Measurements from ENCODE around the gene NOL8. TPM values are rescaled to one million over a fixed set of nuclear protein-coding genes. Genes with fewer than 3 reads are reported as not detected.

NOL8 gene
- total RNA-seq, 4 donors from 2014 or later, result 20.7 to 52.3 (median 37.2) TPM

DNA sequence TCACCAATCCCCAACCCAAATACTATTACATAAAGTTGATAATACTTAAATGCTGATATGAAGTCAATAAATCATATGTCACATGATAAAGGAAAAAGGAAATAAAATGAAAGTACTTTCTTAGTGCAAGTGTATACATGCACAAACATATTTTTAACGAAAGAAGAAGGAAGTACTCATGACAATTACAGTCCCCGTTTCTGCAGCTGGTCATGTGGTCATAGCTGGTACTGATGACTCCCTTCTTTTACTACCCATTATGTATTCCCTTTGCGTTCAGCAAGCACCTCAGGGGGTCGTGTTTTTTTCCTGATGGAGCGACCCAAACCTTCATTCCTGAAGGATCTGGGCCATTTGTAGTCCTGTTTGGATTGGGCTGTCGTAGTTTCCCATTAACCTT, 27.9 kb upstream of the NOL8 start:
- Histone ChIP-seq H3K4me3 (no peak overlapping the region), H3K36me3 (no peaks in the 10 kb centered on the region), H3K27ac (no peak overlapping the region), H3K9me3 (peaks cover 0 to 14% (median 7%) of the 10 kb centered on the region in 3 donors), H3K27me3 (no peaks in the 10 kb centered on the region), H3K4me1 (peaks cover 0 to 18% (median 0%) of the 10 kb centered on the region in 3 donors)
- 64% methylated on average over 6 of the region's 6 CpGs for whole genome bisulfite sequencing, 2 donors
- DNase-seq, result no peak
- intact Hi-C loops (cut with DNase I), result no loop called here
- TF ChIP-seq, protein P1, sequence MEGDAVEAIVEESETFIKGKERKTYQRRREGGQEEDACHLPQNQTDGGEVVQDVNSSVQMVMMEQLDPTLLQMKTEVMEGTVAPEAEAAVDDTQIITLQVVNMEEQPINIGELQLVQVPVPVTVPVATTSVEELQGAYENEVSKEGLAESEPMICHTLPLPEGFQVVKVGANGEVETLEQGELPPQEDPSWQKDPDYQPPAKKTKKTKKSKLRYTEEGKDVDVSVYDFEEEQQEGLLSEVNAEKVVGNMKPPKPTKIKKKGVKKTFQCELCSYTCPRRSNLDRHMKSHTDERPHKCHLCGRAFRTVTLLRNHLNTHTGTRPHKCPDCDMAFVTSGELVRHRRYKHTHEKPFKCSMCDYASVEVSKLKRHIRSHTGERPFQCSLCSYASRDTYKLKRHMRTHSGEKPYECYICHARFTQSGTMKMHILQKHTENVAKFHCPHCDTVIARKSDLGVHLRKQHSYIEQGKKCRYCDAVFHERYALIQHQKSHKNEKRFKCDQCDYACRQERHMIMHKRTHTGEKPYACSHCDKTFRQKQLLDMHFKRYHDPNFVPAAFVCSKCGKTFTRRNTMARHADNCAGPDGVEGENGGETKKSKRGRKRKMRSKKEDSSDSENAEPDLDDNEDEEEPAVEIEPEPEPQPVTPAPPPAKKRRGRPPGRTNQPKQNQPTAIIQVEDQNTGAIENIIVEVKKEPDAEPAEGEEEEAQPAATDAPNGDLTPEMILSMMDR (IDR thresholded peaks at IDR 0.05), result no peak
- TF ChIP-seq POLR2A (IDR thresholded peaks at IDR 0.05), result no peak

DNA sequence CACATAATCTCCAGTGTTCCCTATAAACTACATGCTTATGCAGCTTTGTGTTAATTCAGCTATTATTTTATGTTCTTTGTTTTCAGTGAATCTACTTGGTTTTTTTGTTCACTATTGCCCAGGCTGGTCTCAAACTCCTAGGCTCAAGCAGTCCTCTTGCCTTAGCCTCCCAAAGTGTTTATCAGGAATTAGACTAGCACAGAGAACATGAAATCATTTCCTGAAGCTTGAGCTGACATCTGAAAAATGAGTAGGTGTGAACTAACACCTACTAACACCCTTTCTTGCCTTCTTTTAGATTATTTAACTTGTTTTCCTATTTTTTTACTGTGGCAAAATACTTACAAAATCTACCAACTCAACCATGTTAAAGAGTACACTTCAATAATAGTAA, 25.6 kb upstream of the NOL8 start:
- H3K27ac ChIP-seq, result peak overlapping the region in 3 of 4 donors; percentile 19 to 63 (median 62)
- H3K9me3 ChIP-seq, result peaks cover 0 to 8% (median 0%) of the 10 kb centered on the region in 3 donors
- peaks cover 0 to 18% (median 0%) of the 10 kb centered on the region in 3 donors for H3K4me1 ChIP-seq
- TF ChIP-seq, protein P1 (IDR thresholded peaks at IDR 0.05), result no peak
- TF ChIP-seq POLR2A (IDR thresholded peaks at IDR 0.05), result no peak
- H3K27me3 ChIP-seq, result no peaks in the 10 kb centered on the region
- no peak overlapping the region for H3K4me3 ChIP-seq
- intact Hi-C loops (cut with DNase I), result no loop called here
- H3K36me3 ChIP-seq, result no peaks in the 10 kb centered on the region
- DNase-seq, result no peak

- Histone ChIP-seq H3K27me3 (no peaks in the 10 kb centered on the region), H3K36me3 (no peaks in the 10 kb centered on the region), H3K9me3 (peaks cover 0 to 4% (median 0%) of the 10 kb centered on the region in 3 donors), H3K4me3 (no peak overlapping the region), H3K27ac (peak overlapping the region in 3 of 4 donors; percentile 19 to 63 (median 62)), H3K4me1 (peaks cover 0 to 18% (median 0%) of the 10 kb centered on the region in 3 donors)
- TF ChIP-seq POLR2A (IDR thresholded peaks at IDR 0.05), result no peak
- TF ChIP-seq, protein P1 (IDR thresholded peaks at IDR 0.05), result no peak
- 48 to 79% methylated on average over 7 of the region's 7 CpGs for WGBS, 2 donors
- intact Hi-C loops (cut with DNase I), result no loop called here
- no peak for DNase-seq
These were observed 24.9 kb upstream of the NOL8 start for GRCh38 chr9:92349771-92350739.

- Histone ChIP-seq H3K4me1 (peaks cover 0 to 3% (median 0%) of the 10 kb centered on the region in 3 donors), H3K27me3 (no peaks in the 10 kb centered on the region), H3K4me3 (no peak overlapping the region), H3K36me3 (peaks cover 0 to 5% (median 0%) of the 10 kb centered on the region in 3 donors), H3K9me3 (peaks cover 0 to 6% (median 4%) of the 10 kb centered on the region in 3 donors), H3K27ac (no peak overlapping the region)
- no peak for DNase-seq
- intact Hi-C loops (cut with DNase I), result no loop called here
- TF ChIP-seq, protein P1 (IDR thresholded peaks at IDR 0.05), result no peak
- TF ChIP-seq POLR2A (IDR thresholded peaks at IDR 0.05), result no peak
These were observed 20.4 kb upstream of the NOL8 start for GRCh38 chr9:92345582-92345981.

- H3K27me3 ChIP-seq, result no peaks in the 10 kb centered on the region
- 75 to 81% methylated on average over 1 of the region's 1 CpG for WGBS, 2 donors
- H3K4me3 ChIP-seq, result no peak overlapping the region
- intact Hi-C loops (cut with DNase I), result no loop called here
- H3K27ac ChIP-seq, result no peak overlapping the region
- no peak for DNase-seq
- H3K9me3 ChIP-seq, result peaks cover 0 to 6% (median 5%) of the 10 kb centered on the region in 3 donors
- H3K4me1 ChIP-seq, result no peaks in the 10 kb centered on the region
- no peak for TF ChIP-seq POLR2A (IDR thresholded peaks at IDR 0.05)
- TF ChIP-seq, protein P1 (IDR thresholded peaks at IDR 0.05), result peak in 3 of 6 experiments; percentile 30 to 38 (median 35)
- H3K36me3 ChIP-seq, result peaks cover 0 to 29% (median 0%) of the 10 kb centered on the region in 3 donors
These were observed 17.8 kb upstream of the NOL8 start for GRCh38 chr9:92342825-92343488.
